ENCODE measurements around the gene DDR2. TPM values are rescaled to one million over a fixed set of nuclear protein-coding genes. Genes with fewer than 3 reads are reported as not detected.

Gene DDR2
- total RNA-seq, 2 donors from 2014 or later = 14.2 to 27.0 TPM

DNA sequence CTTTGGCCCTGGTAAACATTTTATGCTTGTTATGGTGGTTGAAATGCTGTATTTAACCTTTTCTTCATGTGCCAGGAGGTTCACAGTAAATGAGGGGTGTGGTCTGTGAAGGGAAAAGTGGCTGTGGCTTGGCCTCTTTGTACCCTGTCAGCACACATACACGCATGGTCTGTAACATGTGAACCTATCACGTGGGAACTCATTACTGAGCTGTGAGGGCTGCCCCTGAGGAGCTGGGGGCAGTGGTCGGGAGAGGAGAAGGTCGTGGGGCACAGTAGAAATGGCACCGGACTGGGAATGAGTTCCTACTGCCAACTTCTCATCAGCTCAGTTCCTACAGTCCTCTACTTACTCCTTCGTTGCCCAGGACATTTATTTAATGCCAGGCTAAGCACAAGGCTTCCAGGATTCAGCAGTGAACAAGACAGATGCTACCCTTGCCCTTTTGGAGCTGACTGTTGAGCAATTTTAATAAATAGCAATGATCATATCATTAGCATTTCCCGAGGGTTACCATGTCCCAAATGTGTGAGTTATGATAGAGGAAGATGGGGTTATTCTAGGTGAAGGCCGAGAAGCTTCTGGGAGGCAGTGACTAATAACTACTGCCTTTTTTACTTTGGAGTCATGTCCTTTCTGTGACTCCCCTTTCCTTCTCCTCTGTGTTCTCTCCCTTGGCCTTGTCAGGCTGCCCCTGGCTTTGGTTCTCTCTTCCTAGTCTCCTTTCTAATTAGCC is 38.8 kb downstream of the DDR2 start:
- no peak for TF ChIP-seq POLR2A (IDR thresholded peaks at IDR 0.05)
- TF ChIP-seq CTCF (IDR thresholded peaks at IDR 0.05) = no peak
- TF ChIP-seq POLR2AphosphoS5 (IDR thresholded peaks at IDR 0.05) = no peak
- Histone ChIP-seq H3K9me3 (no peaks in the 10 kb centered on the region), H3K4me1 (replicated peaks) (no peaks in the 10 kb centered on the region), H3K27ac (no peak overlapping the region), H3K4me3 (no peak overlapping the region), H3K27me3 (replicated peaks; ENCODE audit: insufficient read depth) (no peaks in the 10 kb centered on the region), H3K36me3 (no peaks in the 10 kb centered on the region)
- no peak for DNase-seq (ENCODE audit: low spot score)
- 74% methylated on average over 8 of the region's 8 CpGs for WGBS
- intact Hi-C loops (cut with DNase I) = loop anchor here (10.0 kb wide), 1 partner anchor 64 kb away; no protein-coding TSS in a partner anchor

GRCh38 chr1:162671664-162672410 is 39.6 kb downstream of the DDR2 start:
- no peak for DNase-seq (ENCODE audit: low spot score)
- intact Hi-C loops (cut with DNase I) = loop anchor here (10.0 kb wide), 1 partner anchor 63 kb away; no protein-coding TSS in a partner anchor
- Histone ChIP-seq H3K4me3 (no peak overlapping the region), H3K27ac (no peak overlapping the region), H3K9me3 (no peaks in the 10 kb centered on the region), H3K4me1 (replicated peaks) (no peaks in the 10 kb centered on the region), H3K27me3 (replicated peaks; ENCODE audit: insufficient read depth) (no peaks in the 10 kb centered on the region), H3K36me3 (no peaks in the 10 kb centered on the region)
- TF ChIP-seq POLR2A (IDR thresholded peaks at IDR 0.05) = no peak
- WGBS = 64% methylated on average over 5 of the region's 5 CpGs

DNA sequence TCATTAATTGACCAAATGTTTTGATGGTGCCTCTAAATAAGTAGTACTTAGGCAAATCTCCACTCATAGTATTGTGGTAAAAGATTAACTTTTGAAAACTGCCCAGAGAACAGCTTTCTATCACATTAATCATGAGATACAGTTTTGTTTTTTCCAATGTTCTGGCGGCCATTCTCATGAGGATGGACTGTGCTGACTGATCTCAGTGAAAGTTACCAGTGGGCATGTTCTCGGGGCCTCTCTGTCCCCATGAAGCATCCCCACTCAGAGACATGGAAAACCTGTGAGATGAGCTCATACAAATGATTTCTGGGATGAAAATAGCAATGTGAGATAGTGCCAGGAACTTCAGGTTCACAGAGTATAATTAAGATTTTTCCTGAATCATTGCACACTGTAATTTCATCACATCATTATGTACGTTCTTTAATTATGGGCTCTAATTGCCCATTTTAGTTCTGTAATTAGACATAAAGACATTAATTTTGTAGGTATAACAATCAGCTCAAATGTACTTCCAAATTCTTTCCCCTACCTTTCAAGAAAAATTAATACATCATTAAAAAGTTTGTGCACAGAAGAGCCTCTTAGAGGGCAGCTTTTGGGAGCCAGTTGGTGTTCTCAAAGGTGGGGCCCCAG is 40.5 kb downstream of the DDR2 start:
- no peak for TF ChIP-seq POLR2AphosphoS5 (IDR thresholded peaks at IDR 0.05)
- TF ChIP-seq POLR2A (IDR thresholded peaks at IDR 0.05) = no peak
- TF ChIP-seq CTCF (IDR thresholded peaks at IDR 0.05) = no peak
- Histone ChIP-seq H3K9me3 (no peaks in the 10 kb centered on the region), H3K27me3 (replicated peaks; ENCODE audit: insufficient read depth) (no peaks in the 10 kb centered on the region), H3K36me3 (no peaks in the 10 kb centered on the region), H3K4me3 (no peak overlapping the region), H3K4me1 (replicated peaks) (no peaks in the 10 kb centered on the region), H3K27ac (peak overlapping the region; percentile 19 to 30)
- WGBS = 62% methylated on average over 3 of the region's 3 CpGs
- no peak for DNase-seq (ENCODE audit: low spot score)
- intact Hi-C loops (cut with DNase I) = loop anchor here (10.0 kb wide), 1 partner anchor 62 kb away; no protein-coding TSS in a partner anchor

GRCh38 chr1:162674034-162674608 is 41.9 kb downstream of the DDR2 start:
- intact Hi-C loops (cut with DNase I) = loop anchor here (10.0 kb wide), 1 partner anchor 61 kb away; no protein-coding TSS in a partner anchor
- peak overlapping the region in 1 of 2 donors; percentile 30 for H3K27ac ChIP-seq
- WGBS = 91% methylated on average over 2 of the region's 2 CpGs
- DNase-seq (ENCODE audit: low spot score) = no peak
- H3K9me3 ChIP-seq = no peaks in the 10 kb centered on the region
- H3K4me3 ChIP-seq = no peak overlapping the region
- H3K27me3 ChIP-seq (replicated peaks; ENCODE audit: insufficient read depth) = no peaks in the 10 kb centered on the region
- TF ChIP-seq CTCF (IDR thresholded peaks at IDR 0.05) (no peak), POLR2A (IDR thresholded peaks at IDR 0.05) (no peak), POLR2AphosphoS5 (IDR thresholded peaks at IDR 0.05) (no peak)
- no peaks in the 10 kb centered on the region for H3K36me3 ChIP-seq
- no peaks in the 10 kb centered on the region for H3K4me1 ChIP-seq (replicated peaks)

DNA sequence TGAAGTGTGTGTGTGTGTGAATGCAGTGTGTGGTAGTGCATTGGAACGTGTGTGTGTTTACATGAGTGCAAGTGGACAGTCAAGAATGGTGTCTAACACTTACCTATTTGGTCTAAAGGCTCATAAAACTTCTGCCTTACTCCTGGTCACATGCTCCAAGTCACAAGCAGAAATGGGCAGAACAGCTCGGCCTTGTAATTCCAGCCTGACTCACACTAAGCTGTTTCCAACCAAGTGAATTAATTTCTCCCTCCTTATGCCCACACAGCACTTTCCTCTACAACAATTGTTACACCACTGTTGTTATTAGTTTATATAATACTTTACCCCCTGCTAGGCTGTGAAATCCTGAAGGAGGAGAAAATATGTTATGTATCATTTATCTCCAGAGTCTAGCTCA is 43.8 kb downstream of the DDR2 start:
- Histone ChIP-seq H3K27ac (peak overlapping the region in 1 of 2 donors; percentile 41), H3K27me3 (replicated peaks; ENCODE audit: insufficient read depth) (no peaks in the 10 kb centered on the region), H3K4me1 (replicated peaks) (no peaks in the 10 kb centered on the region), H3K9me3 (no peaks in the 10 kb centered on the region), H3K4me3 (no peak overlapping the region), H3K36me3 (no peaks in the 10 kb centered on the region)
- 30% methylated on average over 2 of the region's 2 CpGs for WGBS
- peak; percentile 47 for DNase-seq (ENCODE audit: low spot score)
- TF ChIP-seq CTCF (IDR thresholded peaks at IDR 0.05) (no peak), POLR2AphosphoS5 (IDR thresholded peaks at IDR 0.05) (peak; percentile 78)
- intact Hi-C loops (cut with DNase I) = loop anchor here (5.0 to 10.0 kb wide), 2 partner anchors 44 to 59 kb away; partner anchors contain the start of gene DDR2
